Measurements from ENCODE around the gene RAD17.

GRCh38 chr5:69341520-69342161, 28.0 kb upstream of the RAD17 start:
- TF ChIP-seq CEBPB (IDR thresholded peaks at IDR 0.05) (no peak), CREB1 (IDR thresholded peaks at IDR 0.05; ENCODE audit: low read depth) (no peak), TCF12 (IDR thresholded peaks at IDR 0.05; ENCODE audit: low read depth) (no peak), EP300 (IDR thresholded peaks at IDR 0.05; ENCODE audit: borderline replicate concordance) (no peak), REST (IDR thresholded peaks at IDR 0.05; ENCODE audit: low read depth) (no peak), FOXM1 (IDR thresholded peaks at IDR 0.05; ENCODE audit: borderline replicate concordance, low read depth) (no peak), RAD21 (IDR thresholded peaks at IDR 0.05; ENCODE audit: low read depth) (no peak), TAF1 (IDR thresholded peaks at IDR 0.05; ENCODE audit: low read depth) (no peak), MAX (IDR thresholded peaks at IDR 0.05) (no peak), YY1 (IDR thresholded peaks at IDR 0.05; ENCODE audit: low read depth) (no peak), TEAD4 (IDR thresholded peaks at IDR 0.05) (no peak), ZBTB7A (IDR thresholded peaks at IDR 0.05; ENCODE audit: low read depth) (no peak)

Data from Ishikawa (cell line).